Central memory CD8-positive, alpha-beta T cell (primary cell): Measurements from ENCODE around the gene RPS15.
A peak's percentile ranks its signal among the peaks of the same experiment; 100 is the strongest.

Source experiments
- ATAC-seq: fragments of 150-1000 bp; cut with Tn5 transposase; replicated peaks from 2 replicates; pipeline ENCODE4 v1.10.0; 2022; ENCODE audit warnings: mild to moderate bottlenecking, moderate FRiP score, moderate number of reproducible peaks; ENCODE audit not compliant: poor library complexity, severe bottlenecking; ENCODE audit errors: extremely low read depth
- DNase-seq, 2 donors: peaks; one replicate each; pipeline ENCODE4 v3.0.0; 2021; ENCODE audit warnings: low spot score in 2 of 2
- H3K27ac Mint-ChIP-seq: one replicate; pipeline ENCODE4 v1.8.0; 2022; ENCODE audit warnings: low read depth, mild to moderate bottlenecking, moderate library complexity, mixed read lengths
- H3K27me3 Mint-ChIP-seq: one replicate; pipeline ENCODE4 v1.8.0; 2022; ENCODE audit warnings: mixed read lengths
- H3K36me3 Mint-ChIP-seq: one replicate; pipeline ENCODE4 v1.8.0; 2022; ENCODE audit warnings: mild to moderate bottlenecking, moderate library complexity, mixed read lengths; ENCODE audit not compliant: insufficient read depth
- H3K4me1 Mint-ChIP-seq: one replicate; pipeline ENCODE4 v1.8.0; 2022; ENCODE audit warnings: mixed read lengths
- H3K4me3 Mint-ChIP-seq: one replicate; pipeline ENCODE4 v1.8.0; 2022; ENCODE audit warnings: mild to moderate bottlenecking, moderate library complexity, mixed read lengths
- H3K9me3 Mint-ChIP-seq: one replicate; pipeline ENCODE4 v1.8.0; 2022; ENCODE audit warnings: mixed read lengths

Gene RPS15

DNA sequence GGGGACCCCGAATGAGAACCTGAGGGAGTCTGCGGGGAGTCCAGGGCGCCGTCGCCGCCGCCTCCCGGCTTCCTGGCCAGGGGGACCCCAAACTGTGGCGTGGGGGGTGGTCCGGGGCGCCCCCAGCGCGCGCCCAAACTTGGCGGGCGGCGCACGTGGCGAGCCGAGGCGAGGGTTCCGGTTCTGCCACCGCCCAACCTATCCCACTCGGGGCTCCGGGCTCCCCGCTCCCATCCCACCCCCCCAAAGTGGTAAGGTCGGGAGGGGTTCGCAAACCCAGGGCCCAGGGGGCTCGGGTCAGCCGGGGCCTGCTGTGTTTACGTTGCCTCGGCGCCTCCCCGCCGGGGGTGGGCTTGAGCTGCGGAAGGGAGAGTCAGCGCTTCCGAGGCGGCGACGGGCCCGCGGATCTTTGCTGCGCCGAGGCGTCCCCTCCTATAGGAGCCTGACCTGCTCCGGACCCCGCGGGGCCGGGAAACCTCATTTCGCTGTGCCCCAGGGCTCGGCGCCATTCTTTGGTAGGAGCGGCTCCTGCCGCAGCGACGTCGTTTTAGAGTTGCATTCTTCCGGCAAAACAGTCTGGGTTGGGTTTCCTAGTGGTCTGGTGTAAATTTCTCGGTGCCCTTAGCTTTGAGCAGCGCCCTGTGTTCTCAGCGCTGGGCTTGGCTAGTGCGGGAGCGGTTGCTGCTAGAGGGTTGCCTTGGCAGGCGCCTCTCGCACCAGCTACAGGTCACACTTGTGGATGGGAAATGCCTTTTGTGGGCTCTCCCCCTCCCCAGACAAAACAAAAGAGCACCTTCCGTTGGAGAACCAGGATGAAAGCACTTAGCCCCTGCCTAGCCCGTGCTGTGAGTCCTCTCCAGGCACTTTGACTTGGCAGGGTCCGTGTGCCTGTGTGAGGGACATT, 29.6 kb upstream of the RPS15 start:
- peak overlapping the region; percentile 96 for H3K27ac Mint-ChIP-seq
- DNase-seq (peak; percentile 48 to 70), ATAC-seq (peak; percentile 31)
- no peaks in the 10 kb centered on the region for H3K27me3 Mint-ChIP-seq
- peaks cover 28% of the 10 kb centered on the region for H3K36me3 Mint-ChIP-seq
- H3K9me3 Mint-ChIP-seq, result no peaks in the 10 kb centered on the region
- peaks cover 52% of the 10 kb centered on the region for H3K4me1 Mint-ChIP-seq
- H3K4me3 Mint-ChIP-seq, result peak overlapping the region; percentile 94

DNA sequence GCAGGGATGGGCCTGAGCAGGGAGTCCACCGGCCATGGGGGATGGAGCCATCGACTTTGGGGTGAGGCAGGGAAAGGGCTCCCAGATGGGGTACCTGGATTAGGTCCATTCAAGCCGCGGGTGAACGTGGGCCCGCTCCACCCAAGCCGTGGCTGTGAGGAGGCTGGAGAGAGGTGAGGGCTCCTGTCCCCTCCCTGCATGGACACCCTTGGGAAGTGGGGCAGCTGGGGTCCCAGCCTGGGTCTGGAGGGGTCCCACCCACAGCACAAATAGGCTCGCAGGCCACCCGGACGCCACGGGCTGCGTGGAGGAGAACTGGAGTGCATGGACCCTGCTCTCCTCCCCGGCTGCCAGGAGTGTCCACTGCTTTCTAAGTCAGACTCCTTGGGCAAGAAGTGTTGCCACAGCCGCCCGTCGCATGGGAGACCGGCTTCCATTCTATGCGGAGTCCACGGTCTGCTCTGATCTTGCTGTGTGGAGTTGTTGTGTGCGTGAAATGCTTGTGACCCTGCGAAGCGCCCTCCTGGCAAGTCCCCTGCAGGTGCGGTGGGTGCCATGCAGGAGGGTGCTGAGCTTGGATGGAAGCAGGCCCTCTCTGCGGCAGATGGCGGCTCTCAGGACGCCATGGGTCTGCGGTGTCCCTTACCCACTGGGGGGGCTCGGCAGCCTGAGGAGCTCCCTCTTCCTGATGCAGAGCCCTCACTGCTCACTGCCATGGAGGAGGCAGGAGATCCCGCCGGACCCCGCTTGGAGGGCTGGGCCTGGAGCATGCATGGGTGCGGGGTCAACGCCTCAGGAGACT, 28.8 kb upstream of the RPS15 start:
- H3K27ac Mint-ChIP-seq, result peak overlapping the region; percentile 96
- no peak for ATAC-seq
- peak overlapping the region; percentile 94 for H3K4me3 Mint-ChIP-seq
- peaks cover 54% of the 10 kb centered on the region for H3K4me1 Mint-ChIP-seq
- H3K36me3 Mint-ChIP-seq, result peaks cover 35% of the 10 kb centered on the region
- no peaks in the 10 kb centered on the region for H3K9me3 Mint-ChIP-seq
- H3K27me3 Mint-ChIP-seq, result no peaks in the 10 kb centered on the region
- DNase-seq, result no peak

DNA sequence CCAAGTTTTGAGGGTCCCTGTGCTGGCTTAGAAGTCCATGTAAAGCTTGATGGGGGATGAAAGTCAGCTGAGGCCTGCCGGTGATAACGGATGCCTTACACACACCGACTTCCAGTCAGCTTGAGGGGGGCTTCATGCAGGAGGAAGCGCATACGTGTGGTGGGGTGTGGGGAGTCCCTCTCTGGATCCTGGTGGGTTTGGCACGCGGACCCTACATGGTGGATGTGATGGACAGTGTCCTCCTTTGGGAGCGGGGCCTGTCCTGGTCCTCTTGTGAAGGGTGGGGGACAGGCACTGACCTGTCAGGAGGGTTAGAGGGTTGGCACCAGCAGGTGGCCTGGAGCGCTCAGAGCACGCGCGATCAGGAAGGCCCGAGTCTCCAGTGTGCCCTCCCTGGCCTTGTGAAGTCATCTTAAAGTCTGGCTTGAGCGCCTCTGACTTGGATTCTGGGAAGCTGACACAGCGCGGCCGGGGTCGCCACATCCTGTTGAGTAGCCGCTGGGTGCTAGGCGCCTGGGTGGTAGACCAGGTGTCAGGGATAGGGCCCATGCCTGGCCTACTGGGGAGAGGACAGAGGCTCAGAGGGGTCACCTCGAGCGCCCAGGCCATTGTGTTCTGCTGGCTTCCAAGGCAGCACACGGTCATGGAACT, 27.9 kb upstream of the RPS15 start:
- Mint-ChIP-seq H3K27ac (peak overlapping the region; percentile 96), H3K4me1 (peaks cover 59% of the 10 kb centered on the region), H3K27me3 (no peaks in the 10 kb centered on the region), H3K36me3 (peaks cover 41% of the 10 kb centered on the region), H3K4me3 (peak overlapping the region; percentile 94), H3K9me3 (no peaks in the 10 kb centered on the region)
- no peak for ATAC-seq
- DNase-seq, result no peak

DNA sequence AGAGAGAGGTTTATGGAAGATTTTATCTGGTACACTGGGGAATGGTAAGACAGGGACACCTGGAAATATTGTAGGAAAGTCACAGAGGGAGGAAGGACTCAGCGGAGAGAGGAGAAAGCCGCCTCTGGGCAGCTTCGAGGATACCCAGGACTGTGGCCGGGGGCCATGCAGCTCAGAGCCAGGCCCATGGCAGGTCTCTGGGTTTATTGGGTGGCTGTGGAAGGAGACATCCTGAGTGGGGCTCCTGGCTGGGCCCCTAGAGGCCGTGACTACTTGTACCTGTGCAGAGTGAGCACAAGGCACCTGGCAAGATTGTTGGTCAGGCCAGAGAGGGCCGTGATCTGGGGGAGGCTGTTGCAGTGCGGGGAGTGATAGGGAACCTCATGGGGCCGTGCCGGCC, 27.4 kb upstream of the RPS15 start:
- Mint-ChIP-seq H3K4me3 (peak overlapping the region; percentile 94), H3K4me1 (peaks cover 64% of the 10 kb centered on the region), H3K27ac (peak overlapping the region; percentile 96), H3K9me3 (no peaks in the 10 kb centered on the region), H3K27me3 (no peaks in the 10 kb centered on the region), H3K36me3 (peaks cover 45% of the 10 kb centered on the region)
- DNase-seq (no peak), ATAC-seq (no peak)

DNA sequence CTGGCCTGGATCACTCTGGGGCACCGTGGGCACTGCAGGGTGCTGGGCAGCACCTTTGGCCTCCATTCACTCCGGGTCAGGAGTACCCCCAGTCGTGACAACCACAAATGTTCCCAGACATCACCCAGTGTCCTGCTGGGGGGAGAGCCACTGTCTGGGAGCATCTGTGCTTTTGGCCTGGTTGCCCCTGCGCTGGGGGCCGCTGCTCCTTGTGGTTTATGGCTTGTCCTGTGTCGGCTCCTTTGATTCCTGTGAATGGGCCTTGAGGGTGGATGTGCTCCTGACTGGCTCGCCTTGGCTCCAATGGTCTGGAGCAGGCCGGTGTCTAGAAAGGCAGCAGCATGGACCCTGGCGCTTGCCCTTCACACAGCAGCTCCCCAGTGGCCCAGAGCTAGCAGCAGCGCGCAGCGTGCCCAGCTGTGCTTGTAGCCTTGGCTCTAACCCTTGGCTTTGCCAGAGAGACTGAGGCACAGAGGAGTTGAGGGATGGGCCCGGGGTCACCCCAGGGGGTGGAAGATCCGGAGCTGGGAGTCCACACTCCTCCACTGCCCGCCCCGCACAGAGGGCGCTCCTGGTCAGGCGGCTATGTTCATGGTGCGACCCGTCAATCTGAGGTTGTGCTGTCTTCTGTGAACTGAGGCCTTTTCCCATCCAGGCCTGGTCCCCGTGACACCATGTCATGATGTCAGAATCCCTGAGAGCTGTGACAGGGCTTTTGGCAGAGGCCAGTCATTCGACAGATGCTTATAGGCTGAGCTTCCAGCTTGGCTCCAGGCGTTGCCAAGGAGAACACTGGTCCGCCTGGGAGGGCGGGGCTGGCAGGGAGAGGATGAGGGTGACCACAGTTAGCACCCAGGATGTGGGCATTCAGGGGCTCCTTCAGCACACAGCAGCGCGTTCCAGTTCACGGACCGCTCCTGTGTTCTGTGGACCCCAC, 26.7 kb upstream of the RPS15 start:
- no peaks in the 10 kb centered on the region for H3K27me3 Mint-ChIP-seq
- DNase-seq, result peak; percentile 29 to 37
- no peak for ATAC-seq
- peak overlapping the region; percentile 96 for H3K27ac Mint-ChIP-seq
- H3K36me3 Mint-ChIP-seq, result peaks cover 51% of the 10 kb centered on the region
- H3K9me3 Mint-ChIP-seq, result no peaks in the 10 kb centered on the region
- peak overlapping the region; percentile 94 for H3K4me3 Mint-ChIP-seq
- peaks cover 69% of the 10 kb centered on the region for H3K4me1 Mint-ChIP-seq

DNA sequence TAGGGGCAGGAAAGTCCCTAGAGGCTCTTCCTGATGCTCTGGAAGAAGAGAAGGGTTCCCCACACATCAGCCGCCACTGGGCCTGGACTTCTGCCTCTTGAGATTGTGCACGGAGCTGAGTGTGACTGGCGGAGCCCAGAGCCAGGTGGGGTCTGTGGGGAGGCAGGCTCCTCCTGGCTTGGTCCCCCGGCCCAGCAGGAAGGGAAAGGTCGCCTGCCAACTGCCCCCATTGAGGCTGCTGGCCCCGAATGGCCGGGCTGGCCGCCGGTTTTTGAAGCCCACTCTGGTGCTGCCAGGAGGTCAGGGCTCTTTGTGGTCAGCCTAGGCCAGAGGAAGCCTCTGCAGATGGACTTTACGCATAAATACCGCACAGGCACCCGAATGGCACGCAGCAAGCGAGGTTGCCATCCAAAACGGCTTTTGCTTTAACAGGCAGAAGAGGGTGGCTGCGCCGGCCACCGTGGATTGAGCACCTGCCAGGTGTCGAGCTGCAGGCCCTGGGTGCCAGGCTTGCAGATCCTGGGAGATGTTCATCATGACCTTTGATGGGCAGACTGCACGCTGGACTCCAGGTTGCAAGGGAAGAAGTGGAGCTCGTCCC, 25.8 kb upstream of the RPS15 start:
- ATAC-seq (no peak), DNase-seq (no peak)
- Mint-ChIP-seq H3K9me3 (no peaks in the 10 kb centered on the region), H3K4me3 (peak overlapping the region; percentile 94), H3K36me3 (peaks cover 51% of the 10 kb centered on the region), H3K27ac (no peak overlapping the region), H3K27me3 (no peaks in the 10 kb centered on the region), H3K4me1 (peaks cover 74% of the 10 kb centered on the region)

DNA sequence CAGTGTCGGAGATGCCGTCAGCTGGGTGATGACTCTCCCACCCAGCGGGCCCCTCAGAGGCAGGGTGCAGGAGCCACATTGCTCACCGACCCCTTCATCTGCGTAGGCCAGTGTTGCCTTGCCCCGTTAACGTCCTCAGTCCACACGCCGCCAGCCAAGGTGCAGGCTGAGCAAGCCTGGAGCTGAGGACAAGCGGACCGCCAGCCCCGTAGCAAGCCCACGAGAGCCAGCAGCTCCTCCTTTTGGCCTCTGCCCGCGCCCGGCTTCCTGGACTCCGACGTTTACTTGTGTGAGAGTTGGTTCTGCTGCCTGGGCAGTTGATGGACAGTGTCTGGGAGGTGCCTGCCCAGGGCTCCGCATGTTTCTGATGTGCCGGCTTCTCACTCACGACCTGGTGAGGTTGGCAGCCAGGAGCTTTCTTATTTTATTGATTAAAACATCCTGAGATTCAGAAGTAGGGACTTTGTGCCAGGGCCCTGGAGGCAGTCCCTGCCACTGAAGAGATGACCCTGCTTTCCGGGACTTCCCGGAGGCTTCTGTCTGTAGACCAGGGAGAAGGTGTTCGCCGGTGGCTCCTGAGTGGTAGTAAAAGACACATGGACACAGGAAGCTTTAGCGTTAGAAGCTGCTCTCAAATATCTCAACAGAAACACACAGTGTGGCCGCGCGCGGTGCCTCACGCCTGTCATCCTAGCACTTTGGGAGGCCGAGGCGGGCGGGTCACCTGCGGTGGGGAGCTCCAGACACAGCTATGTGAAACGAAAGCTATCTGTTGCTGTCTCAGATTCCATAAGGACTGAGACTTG, 25.0 kb upstream of the RPS15 start:
- Mint-ChIP-seq H3K36me3 (peaks cover 53% of the 10 kb centered on the region), H3K27ac (peak overlapping the region; percentile 44), H3K4me1 (peaks cover 78% of the 10 kb centered on the region), H3K27me3 (no peaks in the 10 kb centered on the region), H3K9me3 (no peaks in the 10 kb centered on the region), H3K4me3 (peak overlapping the region; percentile 94)
- DNase-seq (no peak), ATAC-seq (no peak)

DNA sequence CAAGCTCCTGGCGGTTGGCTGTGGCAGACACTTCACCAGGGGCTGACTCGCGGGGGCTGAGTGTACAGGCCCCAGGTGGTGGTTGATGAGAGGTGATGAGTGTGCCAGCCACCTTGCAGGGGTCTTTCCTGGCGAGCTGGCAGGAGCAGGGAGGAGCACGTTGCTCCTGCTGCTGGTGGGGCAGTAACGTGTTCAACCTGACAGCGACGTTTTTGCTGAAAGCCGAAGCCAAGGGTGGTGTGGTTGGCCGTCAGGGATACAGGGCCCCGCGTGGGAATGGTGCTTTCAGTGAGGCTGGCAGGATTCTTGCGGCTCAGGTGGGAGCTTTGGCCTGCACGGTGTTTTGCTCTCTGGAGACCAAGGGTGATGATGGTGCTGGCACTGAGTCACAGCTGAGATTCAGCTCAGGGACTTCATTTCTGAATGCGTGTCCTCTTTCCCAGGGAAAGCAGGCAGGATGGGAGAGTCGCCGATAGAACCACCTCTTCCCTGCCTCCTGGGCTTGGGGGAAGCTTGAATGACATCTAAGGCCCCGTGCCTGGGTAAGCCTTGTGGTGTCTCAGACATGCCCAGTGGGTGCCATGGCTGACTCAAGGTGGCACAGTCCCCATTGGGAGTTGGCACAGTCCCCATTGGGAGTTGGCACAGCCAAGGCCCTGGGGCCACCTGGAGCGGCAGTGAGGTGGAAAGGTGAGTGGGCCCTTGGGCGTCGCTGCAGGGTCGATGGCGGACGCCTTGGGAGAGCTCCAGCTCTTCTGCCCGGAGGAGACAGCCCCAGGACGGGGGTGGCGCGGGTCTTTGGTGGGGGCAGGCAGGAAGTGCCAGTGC, 22.0 kb upstream of the RPS15 start:
- H3K4me3 Mint-ChIP-seq, result peak overlapping the region; percentile 60
- ATAC-seq (no peak), DNase-seq (no peak)
- peaks cover 52% of the 10 kb centered on the region for H3K4me1 Mint-ChIP-seq
- H3K9me3 Mint-ChIP-seq, result no peaks in the 10 kb centered on the region
- H3K27ac Mint-ChIP-seq, result peak overlapping the region; percentile 84
- H3K27me3 Mint-ChIP-seq, result no peaks in the 10 kb centered on the region
- H3K36me3 Mint-ChIP-seq, result peaks cover 67% of the 10 kb centered on the region

DNA sequence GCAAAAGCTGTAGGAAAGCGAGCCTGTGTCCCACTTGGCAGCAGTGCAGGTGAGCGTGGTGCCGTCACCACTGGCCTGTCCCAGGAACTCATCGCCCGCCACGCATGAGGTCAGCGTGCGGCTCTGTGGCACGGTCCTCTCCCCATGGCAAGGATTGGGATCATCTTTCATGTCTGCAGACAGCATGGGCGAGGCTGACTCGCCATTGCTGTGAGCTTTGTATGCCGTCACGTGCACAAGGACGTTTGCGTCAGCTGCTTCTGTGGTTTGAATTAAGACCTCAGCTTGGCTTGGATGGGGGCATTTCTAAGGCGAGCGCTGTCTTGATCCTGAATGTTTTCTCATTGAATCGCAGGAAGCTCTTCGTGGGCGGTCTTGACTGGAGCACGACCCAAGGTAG, 21.1 kb upstream of the RPS15 start:
- Mint-ChIP-seq H3K36me3 (peaks cover 65% of the 10 kb centered on the region), H3K4me3 (no peak overlapping the region), H3K27ac (peak overlapping the region; percentile 65), H3K4me1 (peaks cover 42% of the 10 kb centered on the region), H3K27me3 (no peaks in the 10 kb centered on the region), H3K9me3 (no peaks in the 10 kb centered on the region)
- ATAC-seq, result no peak
- no peak for DNase-seq

DNA sequence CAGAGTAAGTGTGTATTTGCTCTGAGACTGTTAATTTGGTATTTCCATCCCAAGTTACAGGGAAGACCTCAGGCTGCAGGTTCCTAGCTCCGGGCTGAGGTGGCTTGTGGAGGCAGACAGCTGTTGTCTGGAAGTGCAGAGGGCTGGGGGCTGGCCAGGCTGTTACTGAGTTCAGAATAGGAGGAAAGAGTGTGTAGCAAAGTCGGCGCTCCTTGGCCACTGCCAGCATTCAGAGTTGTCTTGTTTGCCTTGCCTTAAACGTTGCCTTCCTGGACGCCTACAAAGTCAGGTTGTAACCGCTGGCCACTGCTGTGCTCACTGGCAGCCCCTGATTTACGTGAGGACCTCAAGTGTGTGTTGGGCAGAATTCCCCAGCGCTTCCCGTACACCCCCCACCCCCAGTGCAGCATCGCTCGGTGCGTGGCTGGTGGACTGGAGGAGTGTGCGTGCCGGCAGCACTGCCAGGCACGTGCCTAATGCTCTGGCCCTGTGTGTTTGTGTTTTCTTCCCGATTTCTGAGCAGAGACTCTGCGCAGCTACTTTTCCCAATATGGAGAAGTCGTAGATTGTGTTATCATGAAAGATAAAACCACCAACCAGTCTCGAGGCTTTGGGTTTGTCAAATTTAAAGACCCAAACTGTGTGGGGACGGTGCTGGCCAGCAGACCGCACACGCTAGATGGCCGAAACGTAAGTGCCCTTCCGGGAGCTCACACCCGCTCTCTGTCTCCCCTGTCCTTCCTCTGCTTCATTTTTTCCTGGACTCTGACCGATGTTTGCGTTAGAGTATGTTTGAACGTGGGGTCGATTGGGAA, 20.3 kb upstream of the RPS15 start:
- Mint-ChIP-seq H3K36me3 (peaks cover 67% of the 10 kb centered on the region), H3K4me3 (no peak overlapping the region), H3K9me3 (no peaks in the 10 kb centered on the region), H3K27ac (peak overlapping the region; percentile 65), H3K27me3 (no peaks in the 10 kb centered on the region), H3K4me1 (peaks cover 38% of the 10 kb centered on the region)
- ATAC-seq (no peak), DNase-seq (no peak)
